HG03064 (cell line): ENCODE data around the gene LPAR2.
"Not testable (repeated sequence)": the region's sequence is repeated elsewhere in the genome, so short reads cannot be mapped to it uniquely, and the experiment has no call there.

Experiments
- ATAC-seq: cut with Tn5 transposase; IDR thresholded peaks from one replicate; pipeline ENCODE4 v1.9.1; 2021; ENCODE audit warnings: low read depth; ENCODE audit not compliant: unreplicated experiment

LPAR2 gene

DNA sequence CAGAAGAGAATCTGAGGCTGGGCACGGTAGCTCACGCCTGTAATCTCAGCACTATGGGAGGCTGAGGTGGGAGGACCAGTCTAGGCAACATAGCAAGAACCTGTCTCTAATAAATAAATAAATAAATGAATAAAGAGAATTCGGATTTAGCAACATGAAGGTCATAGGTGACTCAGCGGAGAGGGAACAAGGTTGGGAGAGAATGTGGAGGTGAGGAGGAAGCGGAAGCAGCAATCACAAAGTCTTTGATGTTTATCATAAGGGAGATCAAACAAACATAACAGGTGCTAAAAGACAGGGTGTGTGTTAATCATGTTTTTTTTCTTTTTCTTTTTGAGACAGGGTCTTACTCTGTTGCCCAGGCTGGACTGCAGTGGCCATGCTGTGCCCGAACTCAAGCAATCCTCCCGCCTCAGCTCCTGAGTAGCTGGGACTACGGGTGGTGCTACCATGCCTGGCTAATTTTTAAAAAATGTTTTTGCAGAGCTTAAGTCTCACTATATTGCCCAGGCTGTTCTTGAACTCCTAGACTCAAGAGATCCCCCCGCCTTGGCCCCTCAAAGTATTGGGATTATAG lies 25.8 kb downstream of the LPAR2 start:
- ATAC-seq: no peak

DNA sequence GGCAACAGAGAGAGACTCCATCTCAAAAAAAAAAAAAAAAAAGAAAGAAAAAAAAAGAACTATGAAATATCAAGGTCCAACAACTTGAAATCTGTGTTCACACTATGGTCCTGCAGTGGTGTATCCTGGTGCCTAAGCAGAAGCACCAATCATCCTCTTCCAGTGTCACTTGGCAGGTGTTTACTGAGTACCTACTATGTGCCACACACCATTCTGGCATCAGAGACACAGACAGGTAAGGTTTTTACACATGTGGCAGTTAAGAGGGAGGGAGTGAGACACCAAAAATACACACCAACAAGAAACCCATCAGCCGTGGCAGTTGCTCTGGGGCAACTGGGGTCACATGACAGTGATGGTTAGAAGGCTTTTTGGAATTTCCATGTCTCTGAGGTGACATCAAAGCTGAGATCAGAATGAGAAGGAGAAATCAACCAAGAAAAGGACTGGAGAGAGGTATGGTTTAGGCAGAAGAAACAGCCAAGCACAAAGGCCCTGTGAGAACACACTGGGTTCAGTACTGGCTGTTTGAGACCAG lies 27.2 kb downstream of the LPAR2 start:
- no peak for ATAC-seq

DNA sequence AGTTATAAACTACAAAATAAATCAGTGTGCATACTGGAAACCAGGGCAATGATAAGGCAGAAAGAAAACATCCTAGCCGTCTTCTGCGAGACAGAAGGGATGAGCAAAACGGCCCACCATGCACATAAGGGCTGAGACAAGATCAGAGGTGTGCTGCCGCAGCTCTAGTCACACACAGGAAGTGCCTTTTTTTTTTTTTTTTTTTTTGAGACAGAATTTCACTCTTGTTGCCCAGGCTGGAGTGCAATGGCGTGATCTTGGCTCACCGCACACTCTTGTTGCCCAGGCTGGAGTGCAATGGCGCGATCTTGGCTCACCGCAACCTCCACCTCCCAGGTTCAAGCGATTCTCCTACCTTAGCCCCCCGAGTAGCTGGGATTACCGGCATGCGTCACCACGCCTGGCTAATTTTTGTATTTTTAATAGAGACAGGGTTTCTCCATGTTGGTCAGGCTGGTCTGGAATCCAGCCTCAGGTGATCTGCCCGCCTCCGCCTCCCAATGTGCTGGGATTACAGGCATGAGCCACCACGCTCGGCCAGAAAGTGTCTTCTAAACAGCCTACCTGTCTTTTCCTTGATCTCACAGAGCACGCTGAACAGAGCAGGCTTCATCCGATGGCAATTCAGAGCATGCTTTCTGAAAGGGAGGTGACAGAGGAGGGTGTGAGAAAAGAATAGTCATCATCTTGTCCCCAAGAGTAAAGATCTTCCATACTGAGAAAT lies 29.1 kb downstream of the LPAR2 start:
- ATAC-seq: not testable (repeated sequence)

DNA sequence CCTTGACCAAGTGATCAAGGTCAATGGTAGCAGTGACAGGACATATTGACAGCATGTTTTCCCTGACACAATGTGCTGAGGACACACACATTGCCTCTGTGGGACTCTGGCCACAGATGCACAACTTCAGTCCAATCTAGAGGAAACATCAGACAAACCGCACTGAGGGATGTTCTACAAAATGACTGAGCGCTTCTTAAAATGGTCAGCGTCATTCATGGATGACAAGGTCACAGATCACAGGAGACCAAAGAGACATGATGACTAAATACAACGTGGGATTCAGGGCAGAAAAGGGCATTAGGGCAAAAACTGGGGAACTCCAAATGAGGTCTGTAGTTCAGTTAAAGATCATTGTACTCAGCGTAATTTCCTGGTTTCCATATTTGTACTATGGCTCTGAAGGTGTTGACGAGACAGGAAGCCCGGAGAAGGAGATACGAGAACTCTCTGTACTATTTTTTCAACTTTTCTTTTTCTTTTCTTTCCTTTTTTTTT lies 30.2 kb downstream of the LPAR2 start:
- peak; percentile 47 for ATAC-seq

DNA sequence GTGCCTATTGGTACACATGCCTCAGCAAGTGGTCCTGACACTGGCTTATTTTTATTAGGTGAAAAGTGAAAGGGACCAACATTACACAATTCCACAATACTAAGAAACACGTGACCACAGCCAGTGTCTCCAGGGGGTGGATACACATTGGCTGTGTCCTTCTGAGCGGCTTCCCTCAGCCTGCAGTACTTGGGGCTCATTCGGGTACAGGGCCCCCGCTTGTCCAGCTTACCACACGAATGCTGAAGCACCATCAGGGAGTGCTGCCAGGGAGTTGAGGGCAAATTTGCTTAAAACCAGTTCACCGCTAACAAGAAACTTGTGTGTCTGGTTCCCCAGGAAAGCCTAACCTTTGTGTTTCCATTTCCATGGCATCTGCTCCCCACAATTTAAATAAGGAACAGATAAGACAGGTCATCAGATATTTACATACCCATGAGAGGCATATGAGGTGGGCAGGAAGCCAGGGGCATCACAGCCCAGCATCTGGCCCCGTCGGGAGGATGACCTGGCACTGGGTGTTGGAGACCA lies 32.8 kb downstream of the LPAR2 start:
- no peak for ATAC-seq

DNA sequence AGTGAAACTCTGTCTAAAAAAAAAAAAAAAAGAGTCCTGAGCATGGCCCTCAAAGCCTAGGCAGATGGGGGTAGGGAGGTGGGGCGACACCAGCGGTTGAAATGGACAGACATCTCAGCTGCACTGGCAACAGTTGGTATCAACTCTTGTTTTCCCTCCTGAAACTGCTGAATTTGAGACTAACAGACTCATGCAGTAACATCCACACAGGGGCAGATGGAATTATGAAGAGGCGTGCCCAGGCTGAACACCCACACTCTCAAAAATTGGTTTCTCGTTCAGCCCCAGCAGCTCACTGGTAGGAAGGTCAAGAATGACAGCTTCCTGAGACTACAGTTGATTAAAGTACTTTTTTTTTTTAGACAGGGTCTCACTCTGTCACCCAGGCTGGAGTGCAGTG lies 33.6 kb downstream of the LPAR2 start:
- no peak for ATAC-seq

DNA sequence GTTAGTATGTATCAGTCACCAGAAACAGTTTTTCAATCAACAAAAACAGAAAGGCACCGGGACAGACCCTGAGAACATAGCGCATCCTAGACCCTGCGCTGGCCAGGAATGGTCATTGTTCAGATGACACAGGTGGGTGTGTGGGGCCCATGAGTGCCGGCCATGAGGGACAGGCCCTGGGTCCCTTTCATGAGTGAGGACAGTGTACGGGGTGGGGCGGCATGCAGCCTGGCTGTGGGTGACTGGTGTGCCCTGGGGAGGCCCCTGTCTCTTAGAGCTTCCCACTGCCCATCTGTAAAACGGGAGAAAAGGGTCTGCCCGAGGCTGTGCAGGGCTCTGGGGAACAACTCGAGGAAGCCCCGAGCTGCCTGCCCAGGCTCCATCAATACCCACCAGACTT lies 35.3 kb downstream of the LPAR2 start:
- ATAC-seq: no peak

DNA sequence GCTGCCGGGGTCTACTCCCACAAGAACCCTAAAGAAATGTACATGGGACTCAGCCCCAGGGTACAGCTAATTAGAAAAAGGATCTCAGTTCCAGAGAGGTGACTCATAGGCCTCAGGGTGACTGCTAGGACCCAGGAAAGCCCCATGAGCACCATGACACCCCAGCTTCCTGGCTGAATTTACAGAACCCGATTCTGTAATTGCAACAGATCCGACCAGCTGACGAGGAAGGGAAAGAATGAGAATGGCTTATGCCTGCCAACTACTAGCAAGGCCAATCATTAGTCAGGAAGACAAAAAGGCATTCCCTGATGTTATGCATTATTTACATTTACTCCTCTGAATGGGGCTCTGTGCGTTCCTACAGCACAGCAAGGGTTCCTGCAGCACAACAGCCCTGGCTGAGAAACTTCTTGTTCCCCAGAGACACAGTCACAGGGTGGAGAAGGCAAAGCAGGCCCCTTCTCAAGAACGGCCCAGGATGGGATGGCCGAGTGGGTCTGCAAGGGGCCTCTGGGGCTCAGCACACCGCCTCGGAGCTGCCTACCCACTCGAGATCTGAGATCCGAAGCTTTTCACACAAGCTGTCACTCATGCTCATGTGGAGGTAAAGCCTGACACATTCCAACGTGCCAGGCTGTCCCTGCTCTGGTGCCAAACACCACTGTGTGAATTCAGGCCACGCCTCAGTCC lies 36.7 kb downstream of the LPAR2 start:
- ATAC-seq: no peak

DNA sequence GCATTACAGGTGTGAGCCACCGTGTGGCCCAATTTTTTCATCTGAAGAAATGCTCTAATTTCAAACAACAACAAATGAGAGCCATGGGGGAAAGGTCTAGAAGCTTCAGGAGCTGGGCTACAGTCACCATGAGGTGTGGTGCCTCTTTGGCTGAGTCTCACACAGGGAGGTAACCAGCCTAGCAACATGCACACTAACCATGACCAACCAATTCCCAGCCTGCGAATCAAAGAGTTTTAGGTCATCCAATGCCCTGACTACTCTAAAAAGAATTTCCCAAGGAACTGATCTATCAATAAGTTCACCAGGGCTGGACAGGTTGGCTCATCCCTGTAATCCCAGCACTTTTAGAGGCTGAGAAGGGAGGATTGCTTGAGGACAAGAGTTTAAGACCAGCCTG lies 39.5 kb downstream of the LPAR2 start:
- ATAC-seq: no peak

DNA sequence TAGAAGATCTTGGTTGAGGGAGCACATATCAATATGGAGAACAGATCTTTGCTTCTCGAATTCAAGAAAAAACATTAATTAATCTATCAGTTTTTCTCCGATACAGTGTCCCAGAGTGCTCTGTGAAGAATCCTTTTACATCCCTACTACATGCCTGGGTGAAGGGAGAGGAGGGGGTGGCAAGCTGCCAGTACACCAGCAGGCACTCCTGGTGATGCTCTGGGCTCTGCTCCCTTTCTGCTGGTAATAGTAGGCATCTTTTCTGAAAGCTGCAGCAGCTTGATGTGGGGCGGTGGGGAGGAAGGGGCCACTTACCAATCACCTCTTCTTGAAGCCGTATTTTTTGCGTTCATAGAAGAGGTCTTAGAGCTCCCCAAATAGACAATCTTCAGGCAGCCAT lies 40.2 kb downstream of the LPAR2 start:
- no peak for ATAC-seq

DNA sequence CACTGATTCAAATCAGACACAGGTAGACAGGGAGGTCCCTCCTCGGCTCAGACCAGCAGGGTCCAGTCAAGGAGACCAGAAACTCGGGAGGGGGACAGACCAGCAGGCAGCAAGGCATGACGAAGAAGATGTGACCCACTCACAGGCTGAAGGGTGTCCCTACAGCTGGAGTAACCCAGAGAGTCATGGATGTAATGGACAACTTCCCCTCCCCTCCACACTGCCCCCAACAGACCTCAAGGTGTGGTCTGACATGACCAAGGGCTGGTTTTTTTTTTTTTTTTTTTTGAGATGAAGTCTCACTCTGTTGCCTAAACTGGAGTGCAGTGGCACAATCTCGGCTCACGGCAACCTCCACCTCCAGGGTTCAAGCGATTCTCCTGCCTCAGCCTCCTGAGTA lies 43.7 kb downstream of the LPAR2 start:
- ATAC-seq: no peak

DNA sequence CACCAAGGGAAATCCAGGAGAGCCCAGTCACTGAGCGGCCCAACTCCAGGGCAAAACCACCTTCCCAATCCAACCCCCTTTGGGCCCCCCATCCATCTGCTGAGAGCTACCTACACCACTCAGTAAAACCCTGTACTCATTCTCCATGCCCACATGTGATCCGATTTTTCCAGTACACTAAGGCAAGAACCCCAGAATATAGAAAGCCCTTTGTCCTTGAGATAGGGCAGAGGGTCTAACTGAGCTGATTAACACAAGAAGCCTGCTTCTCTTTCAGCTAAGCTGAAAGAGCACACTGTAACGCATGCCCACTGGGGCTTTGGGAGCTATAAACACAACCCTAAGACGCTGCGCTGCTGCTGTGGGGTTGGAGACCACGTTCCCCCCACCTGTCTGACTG lies 45.5 kb downstream of the LPAR2 start:
- ATAC-seq: no peak

DNA sequence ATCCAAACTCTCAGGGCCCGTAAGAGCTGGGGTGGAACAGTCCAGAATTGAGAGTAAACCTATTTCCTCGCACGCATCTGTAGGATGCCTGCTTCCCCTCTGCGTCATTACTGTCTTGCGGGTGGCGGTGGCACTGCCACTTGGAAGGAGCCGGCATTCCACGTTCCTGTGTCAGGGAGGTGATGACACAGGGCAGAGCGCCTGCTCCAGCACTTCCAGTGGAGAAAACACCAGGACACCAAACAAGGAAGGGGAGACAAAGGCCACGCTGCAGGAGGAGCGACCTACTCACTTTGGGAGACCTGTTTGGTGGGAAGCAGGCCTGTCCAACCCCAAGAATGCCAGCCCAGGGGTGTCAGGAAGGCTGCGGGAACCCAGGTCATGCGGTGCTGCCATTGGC lies 46.6 kb downstream of the LPAR2 start:
- no peak for ATAC-seq

DNA sequence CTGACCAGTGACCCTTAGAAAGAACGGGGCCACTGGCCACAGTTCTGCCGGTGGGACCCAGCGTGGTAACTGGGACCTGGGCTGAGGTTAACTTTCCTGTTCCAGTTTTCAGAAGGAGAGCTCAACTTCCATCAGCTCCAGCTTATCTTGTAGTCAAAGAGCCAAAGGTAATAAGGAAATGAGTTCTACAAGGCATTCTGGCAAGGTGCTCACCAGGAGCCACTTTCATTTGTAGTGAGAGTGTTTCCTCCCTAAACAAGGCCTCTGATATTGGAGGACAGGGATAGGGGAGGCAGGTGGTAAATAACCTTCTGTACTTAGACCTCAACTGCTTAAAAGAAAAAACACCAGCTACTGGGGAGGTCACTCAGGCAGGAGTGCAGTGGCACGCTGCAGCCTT lies 47.6 kb downstream of the LPAR2 start:
- no peak for ATAC-seq

DNA sequence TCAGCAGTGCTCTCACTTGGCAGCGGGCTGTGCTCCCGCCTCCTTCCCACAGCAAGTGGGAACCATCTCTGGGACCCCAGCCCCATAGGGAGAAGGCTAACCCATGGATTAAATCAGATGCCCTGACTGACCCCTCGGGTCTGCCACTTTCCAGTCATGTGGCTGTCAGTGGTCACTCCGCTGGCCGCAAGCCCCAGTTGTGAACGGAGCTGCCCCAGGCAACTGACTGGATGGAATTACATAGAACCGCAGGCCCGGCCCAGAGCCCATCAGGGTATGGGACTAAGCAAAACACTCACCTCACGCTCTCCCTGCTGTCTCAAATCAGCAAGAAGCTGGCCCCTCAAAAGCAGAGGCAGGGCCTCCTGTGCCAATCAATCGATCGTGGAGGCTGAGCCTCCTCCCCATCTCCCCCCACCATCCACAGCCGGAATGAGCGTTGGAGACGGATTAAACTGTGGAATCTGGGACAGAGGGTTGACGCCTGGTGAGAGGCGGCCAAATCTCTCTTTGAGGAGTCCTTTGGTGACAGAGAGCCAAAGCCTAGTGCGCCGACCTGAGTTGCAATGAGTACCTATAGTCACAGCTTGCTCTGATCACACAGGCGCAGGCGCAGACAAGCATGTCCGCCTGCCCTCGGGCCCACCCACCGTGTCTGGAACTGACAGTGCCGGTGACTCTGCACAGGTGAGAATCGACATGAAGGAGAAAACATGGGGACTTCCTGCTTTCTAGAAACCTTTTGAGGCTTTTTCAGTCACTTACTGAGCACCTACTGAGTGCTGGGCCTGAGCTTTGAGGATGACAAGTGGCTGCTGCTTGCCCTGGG lies 48.3 kb downstream of the LPAR2 start:
- ATAC-seq: no peak

DNA sequence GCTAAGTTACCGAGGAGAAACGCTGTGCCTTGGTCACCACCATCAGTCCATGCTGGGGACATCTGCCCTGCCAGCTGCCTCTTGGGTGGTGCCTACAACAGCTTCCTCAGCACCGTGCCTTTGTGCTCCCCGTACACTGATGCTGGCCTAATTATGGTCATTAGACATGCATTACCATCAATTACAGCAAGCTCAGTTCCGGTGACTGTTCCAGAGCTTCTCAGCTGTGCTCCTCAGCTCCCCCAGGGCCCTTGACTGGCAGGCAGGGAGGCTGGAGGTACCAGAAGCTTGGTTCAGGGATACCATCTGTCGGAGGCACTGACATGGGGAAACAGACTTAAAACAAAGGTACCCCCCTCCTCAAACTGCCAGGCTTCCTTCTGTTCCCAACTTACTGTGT lies 49.8 kb downstream of the LPAR2 start:
- ATAC-seq: no peak

DNA sequence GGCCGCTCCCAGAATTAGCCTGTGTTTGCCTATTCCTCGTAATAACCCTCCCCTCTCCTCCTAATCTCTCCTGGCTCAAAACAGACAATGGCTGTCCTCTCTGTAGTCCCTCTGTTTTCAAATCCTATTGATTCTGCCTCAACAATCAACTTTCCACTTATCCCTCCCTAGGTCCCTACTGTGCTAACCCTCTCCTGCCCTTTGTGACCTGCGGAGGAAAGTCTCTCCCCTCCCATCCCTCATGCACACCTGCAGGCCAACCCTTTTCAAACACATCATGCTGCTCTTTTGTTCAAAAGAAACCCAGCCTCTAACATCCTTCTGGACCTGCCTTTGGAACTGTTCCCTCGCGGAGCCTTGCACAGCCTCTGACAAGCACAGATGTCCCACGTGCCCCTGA lies 52.6 kb downstream of the LPAR2 start:
- no peak for ATAC-seq
